HG02759 (cell line): ENCODE measurements around the gene ZSWIM3.
A peak's percentile ranks its signal among the peaks of the same experiment; 100 is the strongest.

Source experiments
- ATAC-seq: cut with Tn5 transposase; IDR thresholded peaks from one replicate; pipeline ENCODE4 v1.9.1; 2021; ENCODE audit warnings: mild to moderate bottlenecking, moderate library complexity; ENCODE audit not compliant: unreplicated experiment

The ZSWIM3 gene

GRCh38 chr20:45908084-45908483 is 50.7 kb downstream of the ZSWIM3 start:
- no peak for ATAC-seq

DNA sequence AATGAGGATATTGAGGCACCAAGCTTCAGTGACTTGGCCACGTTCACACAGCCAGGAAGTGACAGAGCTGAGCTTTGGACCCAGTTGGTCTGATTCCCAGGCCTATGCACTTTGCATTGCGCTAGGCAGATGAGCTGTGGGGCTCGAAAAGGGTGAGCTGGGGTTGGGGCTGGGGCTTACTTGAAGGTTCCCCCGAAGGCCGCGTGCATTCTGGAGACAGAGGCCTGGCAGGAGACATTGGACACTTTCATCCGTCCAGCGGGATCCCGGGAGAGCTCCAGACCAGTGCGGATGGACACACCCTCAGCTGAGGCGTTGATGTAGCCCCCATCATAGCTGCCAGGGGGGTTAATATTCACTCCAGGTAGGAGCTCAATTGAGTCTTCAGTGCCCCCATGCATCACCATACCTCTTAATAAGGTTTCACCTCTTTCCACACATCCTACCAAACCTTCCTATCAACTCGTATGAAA is 52.0 kb downstream of the ZSWIM3 start:
- no peak for ATAC-seq

- ATAC-seq = no peak
These were observed 52.6 kb downstream of the ZSWIM3 start for GRCh38 chr20:45909817-45910669.

GRCh38 chr20:45910670-45911485 is 53.5 kb downstream of the ZSWIM3 start:
- peak; percentile 89 for ATAC-seq

- ATAC-seq = no peak
These were observed 54.3 kb downstream of the ZSWIM3 start, which contains the start of gene PLTP for GRCh38 chr20:45911486-45912343. PLTP (minus strand) TSS chr20:45912155; CDS start chr20:45911452, 703 bp downstream.

DNA sequence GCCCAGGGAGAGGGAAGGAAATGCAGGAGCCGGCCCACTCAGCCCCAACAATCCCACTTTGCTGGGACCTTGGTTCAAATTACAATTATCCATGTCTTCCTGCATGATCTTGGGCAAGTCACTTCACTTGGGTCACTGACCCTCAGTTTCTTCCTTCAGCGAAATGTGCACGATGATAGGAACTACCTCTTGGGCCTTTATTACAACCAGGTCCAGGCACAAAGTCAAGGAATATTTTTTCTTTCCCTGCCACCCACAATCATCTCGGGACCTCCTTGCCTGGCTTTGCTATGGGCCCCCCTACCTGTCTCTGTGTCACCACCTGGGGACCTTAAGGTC is 54.9 kb downstream of the ZSWIM3 start:
- no peak for ATAC-seq

GRCh38 chr20:45913116-45913515 is 55.7 kb downstream of the ZSWIM3 start:
- ATAC-seq = no peak

- ATAC-seq = no peak
These were observed 60.4 kb downstream of the ZSWIM3 start for GRCh38 chr20:45917790-45918141.

GRCh38 chr20:45918182-45918737 is 60.8 kb downstream of the ZSWIM3 start:
- no peak for ATAC-seq

DNA sequence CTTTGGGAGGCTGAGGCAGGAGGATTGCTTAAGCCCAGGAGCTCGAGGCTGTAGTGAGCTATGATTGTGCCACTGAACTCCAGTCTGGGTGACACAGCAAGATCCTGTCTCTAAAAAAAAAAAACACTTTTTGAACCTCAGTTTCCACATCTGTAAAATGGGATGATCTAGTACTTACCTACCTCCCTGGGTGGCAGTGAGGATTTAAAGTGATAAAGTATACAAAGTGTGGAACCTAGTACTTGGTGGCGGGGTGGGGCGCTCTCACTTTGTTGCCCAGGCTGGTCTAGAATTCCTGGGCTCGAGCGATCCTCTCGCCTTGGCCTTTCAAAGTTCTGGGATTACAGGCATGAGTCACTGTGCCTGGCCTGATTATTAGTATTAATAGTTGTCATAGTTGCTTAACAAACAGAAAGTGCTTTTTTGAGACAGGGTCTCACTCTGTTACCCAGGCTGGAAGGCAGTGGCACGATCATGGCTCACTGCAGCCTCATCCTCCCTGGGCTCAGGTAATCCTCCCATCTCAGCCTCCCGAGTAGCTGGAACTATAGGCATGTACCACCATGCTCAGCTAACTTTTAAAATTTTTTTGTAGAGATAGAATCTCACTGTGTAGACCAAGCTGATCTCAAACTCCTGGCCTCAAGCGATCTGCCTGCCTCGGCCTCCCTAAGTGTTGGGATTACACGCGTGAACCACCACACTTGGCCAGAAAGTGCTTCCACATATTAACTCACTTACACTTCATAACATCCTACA is 61.5 kb downstream of the ZSWIM3 start:
- no peak for ATAC-seq

- no peak for ATAC-seq
These were observed 62.4 kb downstream of the ZSWIM3 start for GRCh38 chr20:45919542-45920399.

GRCh38 chr20:45920462-45921336 is 63.3 kb downstream of the ZSWIM3 start:
- no peak for ATAC-seq

DNA sequence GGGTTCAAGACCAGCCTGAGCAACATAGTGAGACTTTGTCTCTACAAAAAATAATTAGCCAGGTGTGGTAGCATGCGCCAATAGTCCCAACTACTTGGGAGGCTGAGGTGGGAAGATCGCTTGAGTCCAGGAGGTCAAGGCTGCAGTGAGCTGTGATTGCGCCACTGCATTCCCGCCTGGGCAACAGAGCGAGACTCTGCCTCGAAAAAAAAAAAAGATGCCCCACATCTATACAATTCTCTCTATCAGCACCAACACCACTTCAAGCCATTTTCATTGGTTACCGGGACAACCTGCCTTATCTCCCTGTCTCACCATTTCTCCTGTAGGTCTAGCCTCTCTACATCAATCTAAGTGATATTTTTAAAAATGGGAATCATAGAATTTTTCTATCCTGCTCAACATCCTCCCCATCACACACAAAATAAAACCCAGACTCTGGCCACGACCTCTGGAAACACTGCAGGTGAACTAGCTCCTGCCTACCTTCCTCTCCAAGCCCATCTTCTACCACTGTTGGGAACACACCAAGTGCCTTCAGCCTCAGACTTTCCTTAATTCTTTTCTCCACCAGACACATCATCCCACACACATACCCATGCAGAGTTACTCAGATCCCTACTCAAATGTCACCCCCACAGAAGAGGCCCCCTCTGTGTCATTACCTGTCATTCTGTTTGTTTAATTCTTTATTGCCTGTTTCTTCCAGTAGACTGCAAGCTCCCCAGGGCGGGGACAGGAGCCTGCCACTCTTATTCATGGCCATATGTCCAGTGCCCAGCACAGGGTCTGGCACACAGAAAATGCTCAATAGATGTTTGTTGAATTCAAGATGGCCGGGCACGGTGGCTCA is 64.1 kb downstream of the ZSWIM3 start:
- ATAC-seq = no peak

DNA sequence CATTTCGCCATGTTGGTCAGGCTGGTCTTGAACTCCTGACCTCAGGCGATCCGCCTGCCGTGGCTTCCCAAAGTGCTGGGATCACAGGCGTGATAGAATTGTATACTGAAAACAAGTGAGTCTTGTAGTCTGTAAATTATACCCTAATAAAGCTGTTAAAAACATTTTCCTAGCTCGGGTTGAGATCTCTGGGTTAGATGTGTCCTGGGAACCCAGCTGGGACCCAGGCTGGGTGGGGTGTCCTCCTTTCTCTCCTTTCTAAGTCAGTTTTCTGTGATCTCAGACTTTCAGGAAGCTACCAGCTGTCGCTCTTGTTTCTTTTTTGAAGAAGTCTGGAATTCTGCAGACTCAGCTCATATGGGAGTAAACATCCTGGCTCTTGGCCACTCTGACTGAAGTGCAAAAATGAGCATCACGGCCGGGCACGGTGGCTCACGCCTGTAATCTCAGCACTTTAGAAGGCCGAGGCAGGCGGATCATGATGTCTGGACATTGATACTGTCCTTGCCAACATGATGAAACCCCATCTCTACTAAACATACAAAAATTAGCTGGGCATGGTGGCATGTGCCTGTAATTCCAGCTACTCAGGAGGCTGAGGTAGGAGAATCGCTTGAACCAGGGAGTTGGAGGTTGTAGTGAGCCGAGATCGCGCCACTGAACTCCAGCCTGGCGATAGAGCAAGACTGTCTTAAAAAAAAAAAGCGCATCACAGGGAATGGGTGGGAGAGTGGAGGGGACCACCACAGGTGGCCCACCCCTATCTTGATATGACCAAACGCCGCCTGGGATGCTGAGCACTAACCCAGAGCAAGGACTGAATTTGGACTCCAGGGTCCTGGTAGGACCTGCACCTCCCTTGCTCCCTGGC is 67.2 kb downstream of the ZSWIM3 start:
- no peak for ATAC-seq

DNA sequence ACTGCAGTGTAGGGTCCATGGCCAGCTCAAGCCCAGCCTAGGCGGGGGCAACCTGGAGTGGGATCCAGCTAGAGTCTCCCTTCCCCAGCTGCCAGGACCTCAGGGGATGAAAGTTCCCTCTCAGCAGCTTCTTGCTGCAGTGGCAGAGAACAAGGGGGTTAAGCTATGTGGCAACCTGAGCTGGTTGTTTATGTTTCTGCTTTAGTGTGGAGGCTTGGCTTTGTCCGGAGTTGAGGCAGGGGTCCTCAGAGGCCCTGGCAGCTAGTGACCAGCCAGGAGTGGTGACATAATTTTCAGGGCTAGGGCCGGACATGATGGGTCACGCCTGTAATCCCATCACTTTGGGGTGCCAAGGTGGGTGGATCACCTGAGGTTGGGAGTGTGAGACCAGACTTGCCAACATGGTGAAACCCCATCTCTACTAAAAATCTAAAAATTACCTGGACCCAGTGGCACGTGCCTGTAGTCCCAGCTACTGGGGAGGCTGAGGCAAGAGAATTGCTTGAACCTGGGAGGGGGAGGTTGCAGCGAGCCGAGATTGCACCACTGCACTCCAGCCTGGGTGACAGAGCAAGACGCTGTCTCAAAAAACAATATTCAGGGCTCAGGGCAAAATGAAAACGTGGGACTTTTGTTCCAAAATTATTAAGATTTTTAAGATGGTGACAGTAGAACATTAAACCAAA is 68.5 kb downstream of the ZSWIM3 start:
- no peak for ATAC-seq

- ATAC-seq = no peak
These were observed 69.3 kb downstream of the ZSWIM3 start for GRCh38 chr20:45926731-45927070.
